HCEC 1CT (cell line): Measurements from ENCODE around the gene WSCD2.

ENCODE experiments used
- DNase-seq: peaks from one replicate; pipeline ENCODE4 v3.0.0-alpha.2; 2017

The WSCD2 gene

GRCh38 chr12:108128221-108129016 is 669 bp upstream of the WSCD2 start:
- DNase-seq, result no peak

GRCh38 chr12:108131035-108131434 is 1.9 kb downstream of the WSCD2 start:
- DNase-seq, result no peak

- no peak for DNase-seq
These were observed 2.6 kb downstream of the WSCD2 start for GRCh38 chr12:108131657-108132126.

GRCh38 chr12:108133482-108133881 is 4.4 kb downstream of the WSCD2 start:
- DNase-seq, result no peak

- DNase-seq, result no peak
These were observed 5.7 kb downstream of the WSCD2 start for GRCh38 chr12:108134744-108135143.

GRCh38 chr12:108135627-108136026 is 6.5 kb downstream of the WSCD2 start:
- DNase-seq, result no peak

GRCh38 chr12:108136697-108137096 is 7.6 kb downstream of the WSCD2 start:
- no peak for DNase-seq

- no peak for DNase-seq
These were observed 10.4 kb downstream of the WSCD2 start for GRCh38 chr12:108139454-108139853.

GRCh38 chr12:108140501-108140900 is 11.4 kb downstream of the WSCD2 start:
- DNase-seq, result no peak

- DNase-seq, result no peak
These were observed 12.6 kb downstream of the WSCD2 start for GRCh38 chr12:108141600-108142130.

- no peak for DNase-seq
These were observed 14.1 kb downstream of the WSCD2 start for GRCh38 chr12:108143144-108143543.

- no peak for DNase-seq
These were observed 15.0 kb downstream of the WSCD2 start for GRCh38 chr12:108144080-108144479.

- no peak for DNase-seq
These were observed 15.9 kb downstream of the WSCD2 start for GRCh38 chr12:108145011-108145410.

- no peak for DNase-seq
These were observed 17.2 kb downstream of the WSCD2 start for GRCh38 chr12:108146035-108146893.

GRCh38 chr12:108147279-108147678 is 18.2 kb downstream of the WSCD2 start:
- no peak for DNase-seq

GRCh38 chr12:108148521-108149074 is 19.5 kb downstream of the WSCD2 start:
- DNase-seq, result no peak

- DNase-seq, result no peak
These were observed 21.3 kb downstream of the WSCD2 start for GRCh38 chr12:108150436-108150835.

- DNase-seq, result no peak
These were observed 22.6 kb downstream of the WSCD2 start for GRCh38 chr12:108151533-108152169.

- no peak for DNase-seq
These were observed 23.1 kb downstream of the WSCD2 start for GRCh38 chr12:108152170-108152538.

GRCh38 chr12:108156717-108157116 is 27.6 kb downstream of the WSCD2 start:
- DNase-seq, result no peak

GRCh38 chr12:108157870-108158459 is 28.9 kb downstream of the WSCD2 start:
- no peak for DNase-seq

- no peak for DNase-seq
These were observed 33.1 kb downstream of the WSCD2 start for GRCh38 chr12:108162207-108162606.
